Endodermal cell (in vitro differentiated cells): Measurements from ENCODE around the gene E2F6. TPM values are rescaled to one million over a fixed set of nuclear protein-coding genes. Genes with fewer than 3 reads are reported as not detected.

Source experiments
- DNase-seq: peaks from one replicate; pipeline ENCODE4 v3.0.0-alpha.2; 2017
- H3K27ac ChIP-seq: 2 replicates; pipeline ENCODE4 v1.5.1; 2013; ENCODE audit warnings: mild to moderate bottlenecking, low read depth, low read length, moderate library complexity
- H3K27me3 ChIP-seq: 2 replicates; pipeline ENCODE4 v1.6.1; 2013; ENCODE audit warnings: mild to moderate bottlenecking, low read length, moderate library complexity; ENCODE audit not compliant: insufficient read depth, control insufficient read depth, poor library complexity, severe bottlenecking
- H3K36me3 ChIP-seq: 2 replicates; pipeline ENCODE4 v1.7.0; 2013; ENCODE audit warnings: mild to moderate bottlenecking, low read length, moderate library complexity; ENCODE audit not compliant: control insufficient read depth, insufficient read depth
- H3K4me1 ChIP-seq: one replicate; pipeline ENCODE4 v1.7.0; 2013; ENCODE audit warnings: low read length; ENCODE audit not compliant: control insufficient read depth, insufficient read depth
- H3K4me3 ChIP-seq: 2 replicates; pipeline ENCODE4 v1.5.1; 2013; ENCODE audit warnings: mild to moderate bottlenecking, low read length, moderate library complexity
- H3K9ac ChIP-seq: 2 replicates; pipeline ENCODE4 v1.6.1; 2013; ENCODE audit warnings: mild to moderate bottlenecking, low read length, moderate library complexity; ENCODE audit not compliant: poor library complexity, severe bottlenecking; ENCODE audit errors: extremely low read depth
- H3K9me3 ChIP-seq: 2 replicates; pipeline ENCODE4 v1.6.1; 2013; ENCODE audit warnings: mild to moderate bottlenecking, low read length, moderate library complexity; ENCODE audit not compliant: control insufficient read depth
- H3K27ac Mint-ChIP-seq: 2 replicates; pipeline ENCODE4 v1.8.0; 2020; ENCODE audit warnings: mixed read lengths
- H3K27me3 Mint-ChIP-seq: 2 replicates; pipeline ENCODE4 v1.8.0; 2021; ENCODE audit warnings: mild to moderate bottlenecking, mixed read lengths; ENCODE audit not compliant: insufficient read depth
- H3K36me3 Mint-ChIP-seq: 2 replicates; pipeline ENCODE4 v1.8.0; 2020; ENCODE audit warnings: low read depth, mixed read lengths
- H3K4me1 Mint-ChIP-seq: 2 replicates; pipeline ENCODE4 v1.8.0; 2020; ENCODE audit warnings: mixed read lengths
- H3K4me3 Mint-ChIP-seq: 2 replicates; pipeline ENCODE4 v1.8.0; 2020; ENCODE audit warnings: mild to moderate bottlenecking, moderate library complexity, mixed read lengths
- H3K9me3 Mint-ChIP-seq: 2 replicates; pipeline ENCODE4 v1.8.0; 2020; ENCODE audit warnings: mild to moderate bottlenecking, mixed read lengths
- CTCF ChIP-seq: fragments of 200-600 bp; sonication (generic); conservative IDR thresholded peaks from 2 replicates; pipeline ENCODE4 v1.5.0; 2021; ENCODE audit warnings: antibody characterized with exemption, mild to moderate bottlenecking
- WGBS, 2 experiments: methylation state at CpG; one replicate each; pipeline versions ENCODE4 v1.1.5 to v1.1.7; 2013; ENCODE audit warnings: missing lambda C conversion rate in 2 of 2, mixed read lengths in 1 of 2; ENCODE audit not compliant: insufficient coverage in 1 of 2, insufficient read length in 1 of 2; 5-methylcytosine and 5-hydroxymethylcytosine counted together
- total RNA-seq, 2 donors: library from RNA; stranded (reverse); fragmentation: NEBNext Ultra II Directional in 1 of 2; extraction: Animal tissue kit (Norgen Biotek cat#: 25700) in 1 of 2; gene quantifications; 2 replicates in 1 of 2; 3 replicates in 1 of 2; pipeline ENCODE4 v1.2.1, GENCODE V29; 2021

The E2F6 gene
- total RNA-seq, 2 donors from 2014 or later = 24.9 to 30.3 TPM

GRCh38 chr2:11435036-11435435, 30.9 kb downstream of the E2F6 start:
- TF ChIP-seq CTCF = no peak
- Mint-ChIP-seq H3K36me3 (peaks cover 52% of the 10 kb centered on the region), H3K9me3 (peaks cover 44% of the 10 kb centered on the region), H3K27ac (no peak overlapping the region), H3K27me3 (peaks cover 45% of the 10 kb centered on the region), H3K4me3 (no peak overlapping the region), H3K4me1 (peaks cover 8% of the 10 kb centered on the region)
- WGBS, 2 experiments = 90 to 91% methylated on average over 8 of the region's 8 CpGs
- H3K4me1 ChIP-seq = peaks cover 4% of the 10 kb centered on the region
- H3K9ac ChIP-seq = no peak overlapping the region
- H3K4me3 ChIP-seq = no peak overlapping the region
- no peak for DNase-seq
- H3K36me3 ChIP-seq = peaks cover 31% of the 10 kb centered on the region
- peaks cover 42% of the 10 kb centered on the region for H3K9me3 ChIP-seq
- H3K27me3 ChIP-seq = no peaks in the 10 kb centered on the region
- no peak overlapping the region for H3K27ac ChIP-seq

DNA sequence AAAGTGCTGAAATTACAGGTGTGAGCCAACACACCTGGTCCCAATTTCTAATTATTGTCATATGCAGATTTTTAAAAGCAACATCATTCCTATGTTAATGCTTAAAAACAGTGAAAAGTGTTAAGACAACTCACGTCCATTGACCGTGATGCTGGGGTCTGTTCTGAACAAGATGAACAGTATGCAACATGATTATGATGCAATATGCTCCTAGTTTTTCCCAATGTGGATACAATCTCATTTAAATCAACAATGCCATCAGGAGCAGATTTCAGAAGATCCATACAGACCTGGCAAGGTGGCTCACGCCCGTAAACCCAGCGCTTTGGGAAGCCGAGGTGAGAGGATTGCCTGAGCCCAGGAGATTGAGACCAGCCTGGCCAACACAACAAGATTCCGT, 31.5 kb downstream of the E2F6 start:
- Mint-ChIP-seq H3K27me3 (peaks cover 51% of the 10 kb centered on the region), H3K9me3 (peaks cover 39% of the 10 kb centered on the region), H3K4me1 (peaks cover 8% of the 10 kb centered on the region), H3K27ac (no peak overlapping the region), H3K36me3 (peaks cover 47% of the 10 kb centered on the region), H3K4me3 (no peak overlapping the region)
- H3K9ac ChIP-seq = no peak overlapping the region
- peaks cover 26% of the 10 kb centered on the region for H3K36me3 ChIP-seq
- peaks cover 4% of the 10 kb centered on the region for H3K4me1 ChIP-seq
- H3K27me3 ChIP-seq = no peaks in the 10 kb centered on the region
- no peak overlapping the region for H3K4me3 ChIP-seq
- WGBS, 2 experiments = 78 to 95% methylated on average over 6 to 7 of the region's 7 CpGs
- no peak for TF ChIP-seq CTCF
- H3K27ac ChIP-seq = no peak overlapping the region
- DNase-seq = no peak
- peaks cover 37% of the 10 kb centered on the region for H3K9me3 ChIP-seq

- TF ChIP-seq CTCF = no peak
- H3K4me3 ChIP-seq = no peak overlapping the region
- H3K36me3 Mint-ChIP-seq = peaks cover 42% of the 10 kb centered on the region
- H3K9me3 ChIP-seq = peaks cover 32% of the 10 kb centered on the region
- peaks cover 8% of the 10 kb centered on the region for H3K4me1 Mint-ChIP-seq
- peaks cover 4% of the 10 kb centered on the region for H3K4me1 ChIP-seq
- H3K9me3 Mint-ChIP-seq = peaks cover 34% of the 10 kb centered on the region
- H3K27me3 ChIP-seq = no peaks in the 10 kb centered on the region
- H3K27ac Mint-ChIP-seq = no peak overlapping the region
- H3K27me3 Mint-ChIP-seq = peaks cover 57% of the 10 kb centered on the region
- 97 to 100% methylated on average over 1 to 5 of the region's 5 CpGs for WGBS, 2 experiments
- no peak overlapping the region for H3K9ac ChIP-seq
- DNase-seq = no peak
- H3K36me3 ChIP-seq = peaks cover 20% of the 10 kb centered on the region
- no peak overlapping the region for H3K27ac ChIP-seq
- H3K4me3 Mint-ChIP-seq = no peak overlapping the region
Measured at GRCh38 chr2:11433822-11434221, 32.1 kb downstream of the E2F6 start.
